ENCODE results near the gene SKAP1.
"Not testable (repeated sequence)": the region's sequence is repeated elsewhere in the genome, so short reads cannot be mapped to it uniquely, and the experiment has no call there.

SKAP1 gene

DNA sequence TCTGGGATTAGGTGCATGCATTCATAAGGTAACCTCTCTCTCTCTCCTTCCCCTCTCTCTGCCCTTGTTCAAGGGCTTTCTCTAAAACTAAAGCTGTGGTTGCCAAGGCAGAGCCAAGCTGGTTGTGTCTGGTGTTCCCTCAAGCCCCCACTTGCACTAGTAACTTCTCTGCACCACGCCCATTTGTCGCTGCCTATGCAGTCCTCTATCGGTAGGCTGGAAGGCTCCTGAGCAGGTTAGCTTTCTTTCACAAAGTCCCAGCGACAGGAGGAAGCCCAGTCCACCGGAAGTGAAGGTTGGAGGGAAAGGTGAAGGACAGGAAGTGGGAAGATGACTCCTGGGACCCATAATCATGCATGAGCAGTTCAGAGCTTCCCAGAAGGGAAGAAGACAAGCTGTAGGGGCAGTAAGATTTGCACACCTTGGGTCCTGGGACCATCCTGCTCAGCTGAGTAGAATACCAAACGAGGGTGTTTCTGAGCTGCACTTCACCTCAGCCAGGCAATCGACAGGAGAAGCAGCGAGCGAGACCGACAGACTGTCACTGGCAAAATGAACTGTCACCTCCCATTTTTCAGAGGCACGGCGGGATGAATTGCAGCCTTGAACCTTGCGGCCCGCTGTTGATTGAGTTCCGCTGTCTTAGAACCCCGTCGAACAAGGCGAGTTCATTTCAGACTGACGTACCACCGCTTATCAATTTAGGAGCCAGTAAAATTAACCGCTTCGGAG, 14.7 kb upstream of the SKAP1 start:
- peak; percentile 31 for DNase-seq

GRCh38 chr17:48443712-48444111, 13.7 kb upstream of the SKAP1 start:
- no peak for DNase-seq

DNA sequence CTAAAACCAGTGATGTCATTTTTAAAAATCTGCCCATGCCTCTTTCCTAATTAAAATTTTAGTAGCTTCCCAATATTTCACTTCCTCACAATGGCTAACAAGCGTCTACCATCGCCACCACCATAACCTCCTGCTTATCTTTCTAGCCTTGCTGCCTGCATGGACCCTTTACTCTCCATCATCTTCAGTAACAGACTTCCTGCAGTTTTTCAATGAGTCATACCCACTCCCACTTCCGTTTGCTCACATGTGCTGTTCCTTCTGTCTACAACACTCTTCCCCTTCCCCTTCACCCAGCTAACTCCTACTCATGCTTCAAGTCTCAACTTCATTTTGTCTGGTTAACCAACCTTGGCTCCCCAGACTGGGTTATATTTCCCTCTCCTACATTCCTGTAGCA, 12.8 kb upstream of the SKAP1 start:
- DNase-seq, result no peak

- DNase-seq, result no peak
These were observed 11.8 kb upstream of the SKAP1 start for GRCh38 chr17:48441862-48442261.

- peak; percentile 34 for DNase-seq
These were observed 11.3 kb upstream of the SKAP1 start for GRCh38 chr17:48441231-48441711.

- no peak for DNase-seq
These were observed 10.7 kb upstream of the SKAP1 start for GRCh38 chr17:48440669-48441068.

- peak; percentile 61 for DNase-seq
These were observed 10.0 kb upstream of the SKAP1 start for GRCh38 chr17:48439875-48440505.

GRCh38 chr17:48439110-48439850, 9.3 kb upstream of the SKAP1 start:
- DNase-seq, result peak; percentile 20

GRCh38 chr17:48438516-48439061, 8.6 kb upstream of the SKAP1 start:
- no peak for DNase-seq

- DNase-seq, result no peak
These were observed 3.9 kb upstream of the SKAP1 start for GRCh38 chr17:48433896-48434295.

DNA sequence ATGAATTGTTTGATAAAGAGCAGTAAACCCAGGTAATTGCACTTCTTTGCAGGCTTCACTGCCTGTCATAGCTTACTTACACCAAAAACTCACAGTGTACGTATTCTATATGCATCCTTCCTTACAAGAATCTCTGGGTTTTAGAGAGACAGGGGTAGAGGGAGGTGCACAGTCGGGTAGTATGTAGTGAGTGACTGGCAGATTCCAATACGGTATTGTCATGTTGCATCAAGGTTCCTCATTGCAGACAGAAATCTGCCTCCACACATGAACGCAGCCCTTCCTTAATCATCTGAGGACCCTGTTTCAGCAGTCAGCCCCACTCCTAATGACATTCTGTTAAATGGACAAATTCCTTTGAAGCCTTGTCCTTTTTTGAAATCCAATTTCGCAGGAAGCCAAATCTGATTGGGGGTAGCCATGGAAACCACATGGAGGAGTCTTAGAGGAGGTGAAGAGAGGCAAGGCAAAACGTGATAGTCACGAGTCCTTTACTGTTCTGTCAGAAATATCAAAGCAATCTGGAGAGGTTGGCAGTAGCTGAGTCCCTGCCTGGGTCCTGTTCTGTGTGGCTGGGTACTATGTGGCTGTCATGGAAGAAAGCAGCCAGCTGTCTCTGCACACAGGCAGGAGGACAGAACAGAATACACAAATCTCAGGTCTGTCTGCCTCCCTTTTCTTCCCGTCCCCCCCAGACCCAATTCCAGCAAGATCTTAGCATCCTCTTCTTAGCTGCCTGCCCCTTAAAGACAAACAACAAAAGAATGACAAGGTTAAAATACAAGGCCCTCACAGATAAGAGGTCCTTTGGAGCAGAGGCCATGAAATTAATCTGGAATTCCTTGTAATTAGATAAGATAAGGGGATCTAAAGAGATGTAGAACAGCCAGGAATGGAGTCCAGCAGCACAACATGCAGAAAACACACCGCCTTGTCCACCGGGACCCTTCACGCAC, 3.1 kb upstream of the SKAP1 start:
- DNase-seq, result no peak

GRCh38 chr17:48429156-48429555, 858 bp downstream of the SKAP1 start:
- peak; percentile 24 for DNase-seq

DNA sequence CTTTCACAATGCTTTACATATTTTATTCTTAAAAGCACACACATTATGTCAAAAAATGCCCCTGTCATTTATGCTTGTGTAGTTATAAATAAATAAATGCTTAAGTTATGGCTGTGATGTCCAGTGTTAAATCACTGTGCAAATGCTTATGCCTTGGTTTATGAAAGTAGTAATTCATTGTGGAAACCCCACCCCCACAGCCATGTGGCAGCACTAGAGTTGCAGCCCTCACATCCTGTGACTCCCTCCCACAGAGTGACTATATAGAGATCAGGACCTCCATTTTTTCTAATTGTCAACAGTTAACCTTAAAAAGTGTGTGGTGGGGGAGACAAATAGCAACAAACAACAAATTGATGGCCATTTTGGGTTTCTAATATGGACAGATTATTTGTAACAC, 2.4 kb downstream of the SKAP1 start:
- DNase-seq, result peak; percentile 51

- DNase-seq, result no peak
These were observed 3.1 kb downstream of the SKAP1 start for GRCh38 chr17:48426761-48427500.

DNA sequence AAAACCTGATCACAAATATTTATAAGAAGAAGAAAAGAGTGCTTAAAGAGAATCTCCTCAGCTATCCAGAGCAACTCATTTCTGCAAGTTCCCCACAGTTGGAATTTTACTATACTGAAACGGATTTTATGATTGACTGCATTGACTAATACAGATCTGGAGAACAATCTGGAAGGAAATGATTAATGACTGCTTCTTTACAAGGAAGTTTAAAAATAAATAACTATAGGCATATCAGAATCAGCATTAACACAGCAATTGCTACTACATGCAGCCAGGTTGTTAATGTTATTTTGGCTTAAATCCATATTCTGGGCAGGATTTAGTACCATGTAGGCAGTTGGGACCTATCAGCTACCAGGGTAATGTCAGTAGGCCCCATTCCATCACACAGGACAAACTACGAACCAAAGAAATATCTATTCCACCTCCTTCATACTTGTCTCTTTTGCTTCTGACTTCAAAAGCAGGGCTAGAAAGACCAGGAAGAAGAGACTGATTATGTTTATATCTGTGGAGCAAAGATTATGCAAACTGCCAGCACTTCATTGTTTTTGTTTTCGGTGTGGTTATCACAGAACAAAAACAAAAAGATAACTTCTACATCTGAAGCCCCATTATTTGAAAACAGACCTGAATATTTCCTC, 3.9 kb downstream of the SKAP1 start:
- DNase-seq, result no peak

DNA sequence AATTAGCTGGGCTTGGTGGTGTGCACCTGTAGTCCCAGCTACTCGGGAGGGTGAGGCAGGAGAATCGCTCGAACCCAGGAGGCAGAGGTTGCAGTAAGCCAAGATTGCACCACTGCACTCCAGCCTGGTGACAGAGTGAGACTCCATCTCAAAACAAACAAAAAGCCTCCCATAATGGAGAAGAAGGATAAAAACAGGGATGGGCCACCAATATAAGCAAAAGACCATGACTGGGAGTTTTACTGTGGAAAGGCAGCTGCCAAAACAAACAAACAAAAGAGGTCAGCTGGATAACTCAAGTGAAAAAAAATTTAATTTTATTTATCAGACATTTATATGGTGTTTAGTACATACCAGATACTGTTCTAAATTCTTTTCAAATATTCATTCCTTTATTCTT, 8.0 kb downstream of the SKAP1 start:
- not testable (repeated sequence) for DNase-seq

- no peak for DNase-seq
These were observed 9.2 kb downstream of the SKAP1 start for GRCh38 chr17:48420823-48421222.

DNA sequence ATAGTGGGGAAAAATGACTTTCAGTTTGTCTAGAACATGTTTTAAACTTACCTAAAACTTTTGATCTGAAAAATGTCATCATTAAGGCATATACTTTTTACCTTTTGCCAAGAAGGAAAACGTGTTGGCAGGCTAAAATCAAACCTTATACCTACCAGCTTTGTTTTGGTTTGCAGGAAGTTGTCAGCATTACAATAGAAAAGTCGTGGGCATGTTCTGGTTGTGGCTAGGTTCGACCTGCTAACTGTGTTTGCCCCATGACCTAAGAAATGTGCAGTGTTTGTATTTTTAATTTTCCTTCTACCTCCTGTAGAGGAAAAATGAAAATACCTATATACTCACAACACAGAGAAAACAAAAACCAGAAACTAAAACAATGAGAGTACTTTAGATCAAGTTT, 13.0 kb downstream of the SKAP1 start:
- no peak for DNase-seq

- no peak for DNase-seq
These were observed 16.2 kb downstream of the SKAP1 start for GRCh38 chr17:48413613-48414405.

DNA sequence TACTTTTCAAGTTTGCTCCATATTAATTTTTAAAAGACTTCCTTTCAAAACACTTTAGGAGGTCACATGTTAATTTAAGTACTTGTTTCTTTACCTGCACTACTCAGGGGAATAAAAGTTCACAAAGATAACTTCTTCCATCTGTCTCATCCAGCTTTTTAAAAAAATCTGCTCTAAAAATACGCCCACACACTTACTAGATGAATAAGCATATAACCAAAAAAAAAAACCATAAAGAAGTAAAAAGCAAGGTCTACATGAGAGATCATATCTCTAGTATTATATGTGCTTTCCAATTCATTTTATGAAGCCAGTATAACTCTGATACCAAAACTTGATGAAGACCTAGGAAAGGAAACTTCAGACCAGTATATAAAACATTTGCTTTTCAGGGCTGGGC, 17.2 kb downstream of the SKAP1 start:
- DNase-seq, result no peak
